HG02571 (cell line): ENCODE measurements around the gene PKIG.
"Not testable (repeated sequence)": the region's sequence is repeated elsewhere in the genome, so short reads cannot be mapped to it uniquely, and the experiment has no call there.

Experiments
- ATAC-seq: cut with Tn5 transposase; IDR thresholded peaks from one replicate; pipeline ENCODE4 v1.9.1; 2021; ENCODE audit warnings: mild to moderate bottlenecking, moderate library complexity; ENCODE audit not compliant: unreplicated experiment

The PKIG gene

DNA sequence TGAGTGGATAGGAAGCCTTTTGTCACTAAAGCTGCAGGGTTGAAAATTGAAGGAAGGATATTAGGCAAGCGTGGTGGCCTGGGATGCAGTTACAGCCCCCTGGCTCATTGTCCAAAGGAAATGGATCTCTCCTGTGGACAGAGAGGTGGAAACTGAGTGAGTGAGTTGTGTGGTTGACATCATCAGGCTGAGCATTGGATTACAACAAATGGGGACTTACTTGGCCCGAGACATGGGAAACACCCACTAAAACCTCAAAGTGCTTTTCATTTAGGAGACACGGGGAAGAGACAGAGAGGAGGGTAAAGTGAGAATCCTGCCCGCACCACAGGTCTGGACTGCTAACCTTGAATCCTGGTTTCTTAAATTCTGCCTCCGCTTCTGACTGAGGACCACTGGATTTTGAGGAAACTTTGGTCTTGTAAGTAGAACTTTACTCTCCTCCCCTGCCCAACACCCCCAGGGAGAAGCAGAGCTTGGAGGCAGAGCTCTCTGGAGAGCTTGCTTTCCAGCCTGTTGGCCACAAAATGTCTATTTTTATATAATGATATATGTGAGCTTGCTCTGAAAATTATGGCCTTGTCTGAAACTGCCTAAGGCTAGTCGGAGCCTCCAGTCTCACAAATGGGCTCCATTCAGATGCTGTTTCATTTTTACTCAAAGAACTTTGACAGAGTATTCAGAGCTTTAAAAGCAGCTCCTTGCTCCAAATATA lies at the start of gene PKIG:
PKIG (plus strand) TSS at position 269 of the 715 bp plus-strand sequence. CDS start 31,978 bp downstream, outside the sequence.
- ATAC-seq = no peak

DNA sequence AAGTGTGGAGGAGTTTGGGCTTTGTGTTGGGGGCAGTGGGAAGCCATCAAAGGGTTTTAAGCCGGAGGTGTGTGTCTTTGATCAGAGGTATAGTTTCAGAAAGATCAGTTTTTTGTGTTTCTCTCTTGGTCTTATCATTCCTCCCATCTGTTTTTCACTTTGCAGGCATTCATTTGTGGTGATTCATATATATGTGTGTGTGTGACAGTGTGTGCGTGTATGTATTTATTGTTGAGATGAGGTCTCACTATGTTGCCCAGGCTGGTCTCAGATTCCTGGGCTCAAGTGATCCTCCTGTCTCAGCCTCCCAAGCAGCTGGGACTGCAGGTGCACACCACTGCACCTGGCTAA lies 49.4 kb upstream of the PKIG start:
- no peak for ATAC-seq

DNA sequence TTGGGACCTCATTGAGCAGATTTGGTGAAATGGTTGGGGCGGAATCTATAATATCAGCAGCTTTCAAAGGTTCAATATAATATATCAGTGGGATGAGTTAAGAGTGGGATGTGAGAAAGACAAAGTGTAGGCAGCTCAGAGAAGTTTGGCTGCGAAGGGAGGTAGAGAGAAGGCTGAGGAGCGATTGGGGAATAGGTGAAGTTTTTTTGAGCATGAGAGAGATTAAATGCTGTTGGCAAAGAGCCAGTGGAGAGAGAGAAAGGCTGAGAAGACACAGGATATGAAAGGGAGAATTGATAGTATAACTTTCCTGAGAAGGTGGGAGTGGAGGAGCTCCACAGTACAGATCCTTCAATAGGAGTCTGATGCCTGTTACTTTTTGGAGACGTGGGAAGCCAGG lies 48.5 kb upstream of the PKIG start:
- no peak for ATAC-seq

DNA sequence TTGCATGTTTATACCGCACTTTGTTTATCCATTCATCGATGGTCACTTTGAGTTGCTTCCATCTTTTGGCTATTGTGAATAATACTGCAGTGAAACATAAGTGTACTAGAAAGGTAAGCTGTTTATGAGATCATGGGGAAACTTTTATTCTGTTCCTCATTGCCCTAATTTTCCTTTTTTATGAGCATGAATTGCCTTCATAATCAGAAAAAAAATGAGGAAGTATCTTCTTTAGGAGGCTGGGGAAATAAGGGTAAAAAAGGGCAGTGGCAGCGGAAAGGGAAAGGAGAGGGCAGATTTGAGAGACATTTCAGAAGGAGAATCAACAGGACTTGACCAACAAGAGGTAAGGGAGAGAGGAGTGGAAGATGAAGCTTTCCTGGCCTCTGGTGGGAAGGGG lies 46.2 kb upstream of the PKIG start:
- no peak for ATAC-seq

DNA sequence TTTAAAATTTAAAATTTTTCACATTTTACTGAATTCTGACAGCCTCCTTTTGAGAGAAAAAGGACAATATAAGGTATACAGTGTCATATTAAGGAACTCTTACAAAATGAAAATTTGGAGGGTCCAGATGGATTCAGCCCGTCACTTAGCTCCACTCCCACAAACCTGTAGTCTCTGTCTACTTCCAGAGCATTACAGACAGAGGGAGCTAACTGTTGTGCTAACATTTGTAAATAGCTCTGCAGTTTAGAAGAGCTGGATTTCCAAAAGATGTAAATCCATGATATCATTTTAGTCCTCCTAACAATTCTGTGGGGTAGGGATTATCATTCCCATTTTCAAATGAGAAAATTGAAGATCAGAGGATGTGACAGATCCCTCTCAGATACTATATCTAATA lies 44.4 kb upstream of the PKIG start:
- no peak for ATAC-seq

DNA sequence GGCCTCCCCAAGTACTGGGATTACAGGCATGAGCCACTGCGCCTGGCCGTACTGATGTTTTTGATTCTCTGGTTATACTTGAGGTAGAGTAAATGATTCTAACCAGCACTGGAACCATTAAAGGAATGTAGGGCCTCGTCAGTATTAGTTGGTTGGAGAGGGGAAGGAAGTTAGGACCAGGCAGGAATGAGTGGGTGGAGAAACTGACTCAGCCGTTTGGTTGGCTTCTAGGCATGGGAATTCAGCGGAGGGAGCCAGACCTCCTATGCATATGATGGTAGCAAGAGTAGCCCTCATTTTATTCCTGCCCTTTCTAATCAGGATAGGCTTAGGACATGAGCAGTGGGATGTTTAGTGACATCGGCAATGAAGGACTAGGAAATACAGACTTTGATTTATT lies 41.5 kb upstream of the PKIG start:
- ATAC-seq = no peak

DNA sequence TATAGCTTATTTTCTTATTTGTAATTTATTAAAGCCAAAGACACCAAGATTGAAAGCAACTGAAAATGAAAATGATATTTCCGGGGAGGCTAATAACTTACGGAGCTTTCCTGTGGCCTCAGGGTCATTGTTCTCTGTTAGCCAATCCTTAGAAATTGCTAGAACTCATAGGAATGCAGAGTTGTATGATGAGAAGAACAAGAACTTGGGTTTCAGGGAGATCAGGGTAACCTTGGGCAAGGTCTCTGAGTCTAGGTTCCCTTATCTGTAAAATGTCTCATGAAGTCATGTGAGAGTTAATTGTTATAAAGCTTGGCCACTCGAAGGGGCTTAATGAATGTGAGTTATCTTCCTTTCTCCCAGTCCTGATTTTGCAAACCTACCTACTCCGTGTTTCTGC lies 40.4 kb upstream of the PKIG start:
- ATAC-seq = no peak

DNA sequence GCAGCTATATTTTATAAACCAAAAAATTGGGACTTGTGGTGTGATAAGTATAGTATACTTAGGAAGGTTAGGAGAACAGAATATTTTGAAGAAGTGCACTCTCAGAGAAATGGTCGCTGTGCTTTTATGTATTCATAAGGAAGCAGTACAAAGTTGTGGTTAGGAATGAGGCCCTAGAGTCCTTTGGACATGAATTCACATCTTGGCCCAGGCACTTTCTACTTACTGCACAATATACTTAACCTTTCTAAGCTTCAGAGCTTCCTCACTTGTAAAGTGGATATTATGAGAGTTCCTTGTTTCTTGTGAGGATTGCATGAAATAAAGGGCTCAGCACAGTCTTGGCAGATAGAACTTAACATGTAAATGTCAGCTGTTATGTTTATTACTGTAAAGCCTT lies 39.5 kb upstream of the PKIG start:
- no peak for ATAC-seq

DNA sequence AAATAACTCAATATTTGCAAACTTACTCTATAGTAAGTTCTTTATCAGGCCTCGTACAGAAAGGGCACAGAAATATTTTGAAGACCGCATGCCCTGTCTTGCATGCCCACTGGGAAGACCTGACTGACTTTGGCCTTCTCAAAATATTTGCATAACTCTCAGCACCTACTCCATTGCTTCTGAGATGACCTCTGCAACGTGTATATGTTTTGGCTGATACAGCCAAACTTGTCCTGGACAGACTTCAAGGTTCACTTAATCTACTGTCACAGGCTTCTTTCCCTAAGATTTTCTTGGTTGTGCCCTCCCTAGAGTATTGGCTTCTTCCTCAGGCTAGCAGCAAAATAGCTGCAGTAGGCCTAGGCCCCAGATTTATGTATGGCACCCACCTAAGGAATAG lies 39.0 kb upstream of the PKIG start:
- no peak for ATAC-seq

DNA sequence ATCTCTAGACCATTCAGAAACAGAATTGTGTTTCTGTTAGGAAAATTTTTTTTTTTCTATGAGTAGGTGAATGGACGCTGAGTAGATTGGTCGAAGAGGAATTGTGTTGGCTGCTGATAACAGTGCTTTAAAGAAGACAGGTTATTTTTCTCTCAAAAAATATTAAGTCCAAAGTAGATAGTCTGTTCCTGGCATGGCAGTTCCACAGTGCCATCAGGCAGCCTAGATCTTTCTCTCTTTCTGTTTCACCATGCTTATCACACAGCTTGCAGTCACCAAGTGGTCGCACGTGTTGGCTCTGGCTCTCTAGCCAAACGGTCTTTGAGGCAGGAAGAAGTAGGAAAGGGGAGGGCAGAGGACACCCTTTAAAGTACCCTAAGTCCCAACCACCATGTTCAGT lies 38.1 kb upstream of the PKIG start:
- no peak for ATAC-seq

DNA sequence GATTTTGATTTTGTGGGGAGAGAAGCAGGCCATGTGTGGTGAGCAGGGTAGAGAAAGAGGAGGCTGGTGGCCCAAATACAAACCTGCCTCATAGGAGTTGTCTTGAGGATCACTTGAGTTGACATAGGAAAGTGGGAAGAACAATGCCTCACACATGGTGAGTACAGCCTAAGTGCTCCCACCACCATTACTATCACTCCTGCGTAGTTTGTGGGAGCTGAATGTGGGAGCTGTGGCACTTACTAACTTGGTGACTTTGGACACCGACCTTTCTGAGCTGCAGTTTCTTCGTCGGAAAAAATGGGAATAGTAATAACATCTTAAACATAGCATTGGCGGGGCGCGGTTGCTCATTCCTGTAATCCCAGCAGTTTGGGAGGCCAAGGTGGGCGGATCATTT lies 35.0 kb upstream of the PKIG start:
- ATAC-seq = no peak

DNA sequence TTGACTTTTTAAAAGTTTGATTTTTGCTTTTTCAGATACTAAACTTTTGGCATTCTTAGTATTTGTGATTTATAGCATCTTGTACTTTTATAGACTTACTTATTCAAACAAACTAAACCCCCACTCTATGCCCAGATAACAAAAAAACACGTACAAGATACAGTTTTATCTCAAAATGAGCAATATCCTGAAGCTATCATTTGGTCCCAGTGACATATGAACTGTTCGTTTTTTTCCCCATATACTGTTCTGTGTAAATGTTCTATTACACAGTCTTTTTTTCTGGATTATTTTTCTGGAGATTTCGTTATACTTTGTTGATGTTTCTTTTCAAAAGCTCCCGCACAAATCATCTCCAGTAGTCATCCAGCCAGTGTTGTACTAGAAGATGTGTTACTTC lies 33.3 kb upstream of the PKIG start:
- no peak for ATAC-seq

DNA sequence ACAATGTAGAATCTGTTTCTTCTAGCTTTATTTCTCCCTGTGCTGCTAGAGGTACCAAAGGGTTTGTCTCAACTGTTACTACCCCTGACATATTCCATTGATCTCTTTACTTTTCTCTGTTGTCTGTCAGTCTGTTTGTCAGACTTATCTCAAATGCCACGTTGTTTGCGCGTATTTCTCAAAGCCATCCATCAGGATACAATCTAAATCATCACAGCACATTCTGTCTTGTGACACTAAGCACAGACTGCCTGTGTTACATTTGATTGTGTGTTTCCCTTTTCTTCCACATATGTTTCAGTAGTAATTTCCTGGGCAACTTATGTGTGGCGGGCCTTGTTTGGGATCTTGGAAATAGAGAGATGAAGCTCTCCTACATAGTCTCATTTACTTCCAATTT lies 30.3 kb upstream of the PKIG start:
- ATAC-seq = no peak

DNA sequence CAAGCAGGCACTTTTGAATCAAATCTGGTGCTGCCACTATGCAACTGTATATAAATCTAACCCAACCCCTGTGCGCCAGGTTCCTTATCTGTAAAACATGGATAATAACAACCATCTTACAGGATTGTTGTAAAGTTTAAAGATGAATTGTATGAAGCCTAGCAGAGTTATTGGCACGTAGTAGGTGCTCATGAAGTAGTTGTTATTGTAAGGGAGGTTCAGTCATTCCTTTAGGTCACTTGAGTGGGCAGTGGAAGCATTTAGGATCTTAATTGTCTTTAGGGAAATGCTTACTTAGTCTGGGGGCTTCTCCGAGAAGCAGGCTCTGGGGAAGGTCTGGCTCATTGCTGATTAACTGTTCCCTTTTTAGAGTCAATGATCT lies 29.8 kb upstream of the PKIG start:
- no peak for ATAC-seq

DNA sequence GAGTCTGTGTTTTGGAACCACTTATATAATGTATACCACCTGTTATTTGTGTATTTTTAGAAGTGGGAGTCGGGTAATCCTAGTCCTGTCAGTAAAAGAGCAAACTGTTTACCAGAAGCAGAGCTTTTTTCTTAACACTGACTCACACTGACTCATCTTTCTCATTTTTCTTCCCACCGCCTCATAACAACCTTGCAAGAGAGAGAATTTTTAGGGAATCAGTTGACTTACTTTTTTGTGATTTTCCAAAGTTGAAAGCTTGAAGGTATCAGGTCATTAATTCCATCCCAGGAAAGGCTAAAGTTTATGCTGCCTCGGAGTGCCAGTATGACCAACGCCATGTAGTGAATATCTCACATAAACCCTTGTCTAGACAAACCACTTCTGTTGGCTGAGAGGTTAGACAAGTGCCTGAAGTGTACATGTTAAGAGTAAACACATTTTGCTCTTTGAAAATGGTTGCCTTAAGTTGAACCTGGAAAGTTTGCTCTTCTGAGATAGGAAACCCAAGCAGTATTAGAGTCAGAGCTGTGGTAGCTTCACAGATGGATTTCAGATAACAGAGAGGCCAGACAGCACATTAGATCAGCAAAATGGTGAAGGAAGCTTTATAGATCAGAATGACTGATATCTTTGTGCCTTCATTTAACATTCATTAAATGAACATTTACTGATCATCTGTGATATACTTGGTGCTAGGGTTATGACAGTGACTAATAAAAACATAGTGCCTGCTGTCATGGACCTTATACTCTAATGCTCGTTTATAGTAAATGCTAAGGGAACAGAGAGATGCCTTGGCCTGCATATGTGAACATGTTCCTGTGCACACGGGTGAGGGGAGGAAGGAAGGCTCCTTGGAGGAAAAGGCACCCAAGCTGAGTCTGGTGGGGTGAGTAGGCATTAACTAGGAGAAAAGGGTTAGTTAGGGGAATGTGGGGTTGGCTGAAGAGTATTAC lies 29.1 kb upstream of the PKIG start:
- no peak for ATAC-seq

DNA sequence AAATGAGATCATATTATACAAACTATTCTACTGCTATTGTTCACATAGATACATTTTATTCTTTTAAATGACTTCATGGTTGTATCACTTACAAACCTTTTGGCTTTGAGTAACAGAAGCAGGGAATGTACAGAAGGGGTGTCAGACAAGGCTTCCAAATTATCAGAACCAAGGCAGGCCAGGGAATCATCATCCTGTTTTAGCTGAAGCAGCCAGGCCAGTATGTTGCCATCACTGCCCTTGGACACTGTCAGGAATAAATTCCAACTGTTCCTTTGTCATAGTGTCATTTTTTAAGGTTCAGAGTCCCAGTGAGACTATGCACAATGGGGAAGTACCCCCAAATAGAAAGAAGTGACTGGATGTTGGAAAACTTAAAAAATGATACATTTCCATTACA lies 23.1 kb upstream of the PKIG start:
- ATAC-seq = no peak

DNA sequence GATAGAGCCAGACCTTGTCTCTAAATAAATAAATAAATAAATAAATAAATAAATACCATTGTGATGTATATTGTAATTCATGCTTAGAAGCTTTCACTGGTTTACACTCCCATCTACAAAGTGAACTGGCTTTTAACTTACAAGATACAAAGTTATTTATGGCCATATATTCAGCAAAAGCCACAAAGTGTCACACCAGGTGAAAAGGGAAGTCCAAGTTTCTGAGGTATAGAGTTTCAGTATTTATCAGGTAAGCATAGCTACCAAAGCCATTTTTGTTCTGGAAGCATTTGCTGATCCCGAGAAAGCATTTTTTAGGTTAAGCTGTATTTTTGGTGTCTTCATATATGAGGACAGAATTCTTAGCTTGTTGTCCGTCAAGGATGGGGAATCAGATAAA lies 22.1 kb upstream of the PKIG start:
- no peak for ATAC-seq

DNA sequence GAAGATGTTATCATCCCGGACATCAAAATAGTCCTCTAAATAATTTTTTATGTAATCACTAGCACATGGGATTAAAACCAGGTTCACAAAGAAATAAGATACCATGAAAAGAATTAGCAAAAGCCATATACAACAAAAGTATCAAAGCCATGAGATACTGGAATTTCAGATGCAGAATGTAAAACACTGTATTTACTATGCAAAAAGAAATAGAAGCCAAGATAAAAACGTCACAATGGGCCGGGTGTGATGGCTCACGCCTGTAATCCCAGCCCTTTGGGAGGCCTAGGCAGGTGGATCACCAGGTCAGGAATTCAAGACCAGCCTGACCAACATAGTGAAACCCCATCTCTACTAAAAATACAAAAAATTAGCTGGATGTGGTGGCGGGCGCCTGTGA lies 21.6 kb upstream of the PKIG start:
- not testable (repeated sequence) for ATAC-seq

DNA sequence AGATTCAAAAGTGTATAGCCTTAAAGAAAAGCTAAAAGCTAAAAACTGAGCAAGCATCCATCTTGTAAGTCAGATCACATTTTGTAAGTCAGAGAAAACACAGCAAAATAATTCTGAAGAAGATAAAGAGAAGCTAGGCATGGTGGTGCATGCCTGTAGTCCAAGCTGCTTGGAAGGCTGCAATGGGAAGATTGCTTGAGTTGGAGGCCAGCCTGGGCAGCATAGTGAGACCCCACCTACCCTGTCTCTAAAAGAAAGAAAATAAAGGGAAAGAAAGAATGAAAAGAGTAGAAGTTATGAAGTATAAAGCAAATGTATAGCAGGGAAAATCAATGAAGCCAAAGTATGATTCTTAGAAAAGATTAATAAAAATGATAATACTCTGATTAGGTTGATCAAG lies 20.5 kb upstream of the PKIG start:
- ATAC-seq = no peak

DNA sequence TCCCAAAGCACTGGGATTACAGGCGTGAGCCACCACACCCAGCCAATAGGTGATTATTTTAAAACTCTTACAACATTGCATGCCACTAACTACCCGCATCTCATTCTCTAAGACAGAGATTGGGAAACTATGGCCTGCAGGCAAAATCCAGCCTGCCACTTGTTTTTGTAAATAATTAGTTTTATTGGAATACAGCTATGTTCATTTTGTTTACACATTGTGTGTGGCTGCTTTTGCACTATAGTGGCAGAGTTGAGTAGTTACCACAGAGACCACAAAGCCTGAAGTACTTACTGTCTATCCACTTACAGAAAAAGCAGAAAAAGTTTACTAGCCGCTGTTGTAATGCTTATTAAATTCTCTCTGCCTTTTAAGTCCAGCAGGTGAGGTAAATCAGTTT lies 16.4 kb upstream of the PKIG start:
- ATAC-seq = no peak

DNA sequence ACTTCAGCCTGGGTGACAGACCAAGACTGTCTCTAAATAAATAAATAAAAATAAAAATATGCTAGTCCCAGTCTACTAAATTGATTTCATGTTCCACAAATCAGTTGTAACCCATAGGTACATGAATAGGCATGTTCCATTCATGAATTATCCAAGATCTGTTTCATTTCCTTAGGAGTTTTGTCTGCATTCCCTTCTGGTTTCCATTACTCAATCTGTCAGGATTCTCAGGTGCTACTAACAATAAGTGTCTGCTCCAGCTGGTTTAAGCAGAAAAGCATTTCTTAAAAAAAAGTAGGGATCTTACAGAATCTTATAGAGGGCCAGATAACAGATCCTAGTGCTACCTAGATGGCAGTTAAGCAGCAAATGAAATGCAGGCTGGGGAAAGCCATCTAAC lies 15.6 kb upstream of the PKIG start:
- no peak for ATAC-seq

DNA sequence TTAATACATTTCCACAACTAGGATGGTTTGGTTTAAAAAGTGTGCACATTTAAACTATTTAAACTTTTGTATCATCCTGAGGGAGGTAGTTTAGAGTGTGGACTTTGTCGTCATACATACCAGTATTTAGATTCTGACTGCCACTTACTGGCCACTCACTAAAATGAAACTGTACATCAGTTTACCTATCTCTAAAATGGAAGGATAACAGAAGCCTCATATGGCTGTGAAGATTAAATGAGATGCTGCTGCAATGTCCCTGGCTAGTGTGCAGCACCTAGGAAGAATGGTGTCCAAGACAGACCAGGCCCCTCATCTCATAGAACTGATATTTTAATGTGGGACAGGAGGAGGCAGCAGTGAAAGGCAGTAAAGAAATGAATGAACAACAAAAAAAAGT lies 12.0 kb upstream of the PKIG start:
- no peak for ATAC-seq
